Osteocyte (in vitro differentiated cells): Measurements from ENCODE around the gene MTSS2. TPM values are rescaled to one million over a fixed set of nuclear protein-coding genes. Genes with fewer than 3 reads are reported as not detected.
A peak's percentile ranks its signal among the peaks of the same experiment; 100 is the strongest.

Experiments
- DNase-seq: peaks from one replicate; pipeline ENCODE4 v3.0.0; 2021; ENCODE audit warnings: mixed read lengths; ENCODE audit not compliant: unreplicated experiment; ENCODE audit errors: extremely low spot score
- H3K27ac Mint-ChIP-seq: one replicate; pipeline ENCODE4 v1.8.0; 2021; ENCODE audit warnings: mild to moderate bottlenecking, mixed read lengths; ENCODE audit not compliant: unreplicated experiment
- H3K27me3 Mint-ChIP-seq: one replicate; pipeline ENCODE4 v1.8.0; 2021; ENCODE audit warnings: mixed read lengths; ENCODE audit not compliant: unreplicated experiment
- H3K36me3 Mint-ChIP-seq: one replicate; pipeline ENCODE4 v1.8.0; 2021; ENCODE audit warnings: mixed read lengths; ENCODE audit not compliant: unreplicated experiment
- H3K4me1 Mint-ChIP-seq: one replicate; pipeline ENCODE4 v1.8.0; 2021; ENCODE audit warnings: mixed read lengths; ENCODE audit not compliant: unreplicated experiment
- H3K4me3 Mint-ChIP-seq: one replicate; pipeline ENCODE4 v1.8.0; 2021; ENCODE audit warnings: mild to moderate bottlenecking, moderate library complexity, mixed read lengths; ENCODE audit not compliant: unreplicated experiment
- H3K9me3 Mint-ChIP-seq: one replicate; pipeline ENCODE4 v1.8.0; 2021; ENCODE audit warnings: mixed read lengths; ENCODE audit not compliant: unreplicated experiment
- CTCF ChIP-seq: fragments of 200-600 bp; sonication (generic); IDR thresholded peaks from 2 replicates; pipeline ENCODE4 v1.5.0; 2021; ENCODE audit warnings: antibody characterized with exemption, mild to moderate bottlenecking, moderate library complexity
- total RNA-seq: library from RNA; stranded (reverse); gene quantifications from 2 replicates; pipeline ENCODE4 v1.2.1, GENCODE V29; 2021

Gene MTSS2
- total RNA-seq, 1 donor from 2014 or later, result 156 TPM

DNA sequence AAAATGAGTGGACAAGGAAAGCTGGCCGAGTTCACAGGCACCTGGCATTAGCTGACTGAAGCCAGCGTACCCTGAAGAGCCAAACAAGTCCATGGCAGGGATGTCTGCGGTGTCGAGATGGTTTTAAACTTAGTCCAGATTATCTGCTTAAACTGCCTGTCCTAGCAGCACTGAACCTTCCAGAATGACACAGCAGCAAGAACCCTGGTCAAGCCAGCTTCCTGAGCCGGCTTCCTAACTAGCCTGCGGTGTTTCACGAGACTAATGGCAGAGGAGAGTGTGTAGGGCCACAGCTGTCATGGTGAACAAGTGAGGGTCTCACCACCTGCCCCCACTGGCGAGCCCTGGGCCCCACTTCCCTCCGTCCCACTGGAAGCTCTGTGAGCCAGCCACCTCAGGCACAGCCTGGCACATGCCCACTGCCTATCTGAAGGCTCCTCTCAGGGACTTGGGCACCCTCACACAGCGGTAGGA, 28.8 kb upstream of the MTSS2 start:
- peak overlapping the region; percentile 97 for H3K27ac Mint-ChIP-seq
- H3K4me3 Mint-ChIP-seq, result no peak overlapping the region
- H3K36me3 Mint-ChIP-seq, result peaks cover 14% of the 10 kb centered on the region
- H3K9me3 Mint-ChIP-seq, result peaks cover 6% of the 10 kb centered on the region
- H3K27me3 Mint-ChIP-seq, result no peaks in the 10 kb centered on the region
- no peak for DNase-seq
- no peak for TF ChIP-seq CTCF
- H3K4me1 Mint-ChIP-seq, result peaks cover 66% of the 10 kb centered on the region

DNA sequence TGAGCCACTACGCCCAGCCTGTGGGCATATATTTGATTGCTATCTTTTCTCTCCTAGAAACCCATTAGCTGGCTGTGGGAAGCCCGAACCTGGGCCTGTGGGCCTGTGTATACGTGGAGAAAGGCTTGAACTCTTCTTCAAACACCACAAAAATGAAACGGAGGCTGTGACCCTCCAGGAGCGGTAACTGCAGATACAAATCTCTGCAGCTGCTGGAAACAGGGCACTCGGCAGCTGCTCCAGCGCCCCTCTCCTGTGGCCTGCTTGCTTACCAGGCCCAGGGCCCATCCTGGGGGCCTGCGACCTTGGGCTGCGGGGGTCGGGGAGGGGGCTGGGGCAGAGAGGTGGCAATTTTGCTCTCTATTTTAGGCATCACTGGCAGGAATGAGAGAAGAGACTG, 28.0 kb upstream of the MTSS2 start:
- H3K4me1 Mint-ChIP-seq, result peaks cover 73% of the 10 kb centered on the region
- no peak overlapping the region for H3K4me3 Mint-ChIP-seq
- no peaks in the 10 kb centered on the region for H3K9me3 Mint-ChIP-seq
- DNase-seq, result no peak
- no peaks in the 10 kb centered on the region for H3K27me3 Mint-ChIP-seq
- peak overlapping the region; percentile 97 for H3K27ac Mint-ChIP-seq
- H3K36me3 Mint-ChIP-seq, result peaks cover 8% of the 10 kb centered on the region
- TF ChIP-seq CTCF, result no peak

DNA sequence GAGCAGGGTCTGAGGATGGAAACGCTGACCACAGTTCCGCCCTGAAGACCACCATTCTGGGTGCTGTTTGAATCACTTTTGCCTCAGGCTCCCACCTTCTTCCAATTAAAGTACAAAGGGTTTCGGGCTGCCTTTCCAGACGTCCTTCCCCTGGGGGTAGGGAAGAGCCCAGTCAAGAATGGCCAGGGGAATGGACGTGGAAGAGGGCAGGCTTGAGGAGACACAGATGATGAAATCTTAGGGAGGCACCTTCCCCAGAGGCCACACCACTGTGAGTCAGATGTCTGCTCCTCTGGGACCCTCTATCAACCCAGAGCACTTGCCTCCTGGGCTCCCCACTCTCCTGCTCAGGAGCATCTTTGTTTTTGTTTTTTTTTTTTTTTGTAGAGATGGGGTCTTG, 27.5 kb upstream of the MTSS2 start:
- peaks cover 75% of the 10 kb centered on the region for H3K4me1 Mint-ChIP-seq
- no peak for TF ChIP-seq CTCF
- no peak for DNase-seq
- H3K4me3 Mint-ChIP-seq, result no peak overlapping the region
- no peaks in the 10 kb centered on the region for H3K9me3 Mint-ChIP-seq
- H3K36me3 Mint-ChIP-seq, result peaks cover 8% of the 10 kb centered on the region
- H3K27me3 Mint-ChIP-seq, result no peaks in the 10 kb centered on the region
- peak overlapping the region; percentile 56 for H3K27ac Mint-ChIP-seq

GRCh38 chr16:70712942-70713341, 27.1 kb upstream of the MTSS2 start:
- peaks cover 8% of the 10 kb centered on the region for H3K36me3 Mint-ChIP-seq

GRCh38 chr16:70712359-70712758, 26.5 kb upstream of the MTSS2 start:
- peaks cover 8% of the 10 kb centered on the region for H3K36me3 Mint-ChIP-seq
- H3K4me3 Mint-ChIP-seq, result no peak overlapping the region
- peaks cover 79% of the 10 kb centered on the region for H3K4me1 Mint-ChIP-seq
- H3K27me3 Mint-ChIP-seq, result no peaks in the 10 kb centered on the region
- peak overlapping the region; percentile 39 for H3K27ac Mint-ChIP-seq
- DNase-seq, result no peak
- no peaks in the 10 kb centered on the region for H3K9me3 Mint-ChIP-seq
- TF ChIP-seq CTCF, result no peak

More at GRCh38 chr16:70712942-70713341, 27.1 kb upstream of the MTSS2 start:
- peaks cover 77% of the 10 kb centered on the region for H3K4me1 Mint-ChIP-seq
- H3K4me3 Mint-ChIP-seq, result no peak overlapping the region
- no peak for DNase-seq
- H3K9me3 Mint-ChIP-seq, result no peaks in the 10 kb centered on the region
- no peaks in the 10 kb centered on the region for H3K27me3 Mint-ChIP-seq
- no peak for TF ChIP-seq CTCF
- H3K27ac Mint-ChIP-seq, result peak overlapping the region; percentile 14
